Fibroblast of the conjunctiva (primary cell): Measurements from ENCODE around the gene MCM6.

ENCODE experiments used
- DNase-seq: peaks from one replicate; pipeline ENCODE4 v3.0.0-alpha.2; 2010; ENCODE audit warnings: low read depth

Gene MCM6

GRCh38 chr2:135863233-135863632 lies 13.0 kb downstream of the MCM6 start:
- DNase-seq, result no peak

GRCh38 chr2:135862718-135863117 lies 13.5 kb downstream of the MCM6 start:
- no peak for DNase-seq

GRCh38 chr2:135853401-135853800 lies 22.8 kb downstream of the MCM6 start:
- no peak for DNase-seq

- DNase-seq, result no peak
Measured at GRCh38 chr2:135851858-135852257, 24.4 kb downstream of the MCM6 start.

GRCh38 chr2:135850892-135851668 lies 25.2 kb downstream of the MCM6 start:
- DNase-seq, result no peak

GRCh38 chr2:135849087-135849486 lies 27.2 kb downstream of the MCM6 start:
- no peak for DNase-seq

- no peak for DNase-seq
Measured at GRCh38 chr2:135845997-135846396, 30.2 kb downstream of the MCM6 start.

GRCh38 chr2:135845257-135845656 lies 31.0 kb downstream of the MCM6 start:
- no peak for DNase-seq

GRCh38 chr2:135844301-135844895 lies 31.8 kb downstream of the MCM6 start:
- no peak for DNase-seq

GRCh38 chr2:135843671-135844070 lies 32.6 kb downstream of the MCM6 start:
- no peak for DNase-seq

- no peak for DNase-seq
Measured at GRCh38 chr2:135840601-135841000, 35.6 kb downstream of the MCM6 start.

GRCh38 chr2:135839713-135840112 lies 36.5 kb downstream of the MCM6 start:
- DNase-seq, result peak; percentile 74

- no peak for DNase-seq
Measured at GRCh38 chr2:135838502-135838901, 37.7 kb downstream of the MCM6 start.

GRCh38 chr2:135836596-135837270 lies 39.5 kb downstream of the MCM6 start, which contains the start of gene LCT:
LCT (minus strand) TSS chr2:135837184; CDS start chr2:135837169, 15 bp downstream.
- DNase-seq, result no peak

GRCh38 chr2:135832891-135833290 lies 43.4 kb downstream of the MCM6 start:
- no peak for DNase-seq

- DNase-seq, result no peak
Measured at GRCh38 chr2:135831180-135831812, 44.9 kb downstream of the MCM6 start.

- DNase-seq, result no peak
Measured at GRCh38 chr2:135829378-135830135, 46.7 kb downstream of the MCM6 start.

- no peak for DNase-seq
Measured at GRCh38 chr2:135826544-135826943, 49.7 kb downstream of the MCM6 start.

- DNase-seq, result no peak
Measured at GRCh38 chr2:135825550-135826176, 50.6 kb downstream of the MCM6 start.

- no peak for DNase-seq
Measured at GRCh38 chr2:135825131-135825530, 51.1 kb downstream of the MCM6 start.

GRCh38 chr2:135822855-135823254 lies 53.4 kb downstream of the MCM6 start:
- DNase-seq, result no peak
